ENCODE measurements around the gene WIZ. TPM values are rescaled to one million over a fixed set of nuclear protein-coding genes. Genes with fewer than 3 reads are reported as not detected.

The WIZ gene
- total and polyA plus RNA-seq, 2 experiments from 2014 or later, result 8.9 to 39.5 TPM

- no peak for TF ChIP-seq ZNF462 (CRISPR knock-in tag; IDR thresholded peaks at IDR 0.05)
Measured at GRCh38 chr19:15404097-15404779, 45.5 kb downstream of the WIZ start (continued).

DNA sequence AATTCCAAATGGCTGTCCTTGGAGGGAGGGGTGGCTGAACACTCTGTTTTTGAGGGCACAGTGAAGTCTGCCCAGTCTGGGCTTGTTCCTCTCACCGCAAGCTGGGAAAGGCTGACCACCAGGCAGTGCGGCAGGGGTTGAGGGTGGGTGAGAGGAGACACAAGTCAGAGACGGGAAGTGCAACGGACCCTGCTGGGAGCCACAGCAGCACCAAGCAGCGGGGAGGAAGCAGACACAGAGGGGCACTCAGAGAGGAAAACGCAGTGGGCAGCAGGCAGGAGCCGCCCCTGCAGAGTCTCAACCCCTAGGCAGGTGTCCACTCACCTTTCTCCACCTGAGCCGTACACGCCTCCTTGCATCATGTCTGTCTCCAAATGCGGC is 46.6 kb downstream of the WIZ start:
- H3K4me3 Mint-ChIP-seq, result no peak overlapping the region
- Histone ChIP-seq H3K79me2 (replicated peaks; ENCODE audit: insufficient read depth) (peaks cover 68% of the 10 kb centered on the region), H3K36me3 (ENCODE audit: insufficient read depth) (no peaks in the 10 kb centered on the region), H4K20me1 (replicated peaks; ENCODE audit: insufficient read depth) (peaks cover 43% of the 10 kb centered on the region), H3F3A (replicated peaks; ENCODE audit: low read depth) (no peaks in the 10 kb centered on the region), H3K27ac (ENCODE audit: low read depth) (no peak overlapping the region), H3K9me2 (ENCODE audit: insufficient read depth) (no peaks in the 10 kb centered on the region), H3K4me2 (no peak overlapping the region), H3K27me3 (ENCODE audit: insufficient read depth) (no peaks in the 10 kb centered on the region), H3K4me3 (no peak overlapping the region), H2AFZ (no peak overlapping the region), H3K4me1 (ENCODE audit: insufficient read depth) (no peaks in the 10 kb centered on the region; the same call in 1 of the 2 replicates)
- no peaks in the 10 kb centered on the region for H3K9me3 Mint-ChIP-seq
- ATAC-seq, result no peak
- H3K4me1 Mint-ChIP-seq, result peaks cover 3% of the 10 kb centered on the region; the same call in 1 of the 3 replicates
- peaks cover 42% of the 10 kb centered on the region for H3K36me3 Mint-ChIP-seq (ENCODE audit: low read depth)
- peaks cover 4% of the 10 kb centered on the region for H3K27me3 Mint-ChIP-seq (ENCODE audit: insufficient read depth, low read depth, poor library complexity)
- DNase-seq (ENCODE audit: low spot score), result no peak
- H3K27ac Mint-ChIP-seq, result peak overlapping the region; percentile 70
- TF ChIP-seq, protein P1, sequence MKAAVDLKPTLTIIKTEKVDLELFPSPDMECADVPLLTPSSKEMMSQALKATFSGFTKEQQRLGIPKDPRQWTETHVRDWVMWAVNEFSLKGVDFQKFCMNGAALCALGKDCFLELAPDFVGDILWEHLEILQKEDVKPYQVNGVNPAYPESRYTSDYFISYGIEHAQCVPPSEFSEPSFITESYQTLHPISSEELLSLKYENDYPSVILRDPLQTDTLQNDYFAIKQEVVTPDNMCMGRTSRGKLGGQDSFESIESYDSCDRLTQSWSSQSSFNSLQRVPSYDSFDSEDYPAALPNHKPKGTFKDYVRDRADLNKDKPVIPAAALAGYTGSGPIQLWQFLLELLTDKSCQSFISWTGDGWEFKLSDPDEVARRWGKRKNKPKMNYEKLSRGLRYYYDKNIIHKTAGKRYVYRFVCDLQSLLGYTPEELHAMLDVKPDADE (IDR thresholded peaks at IDR 0.05), result no peak
- TF ChIP-seq EZH2 (IDR thresholded peaks at IDR 0.05; ENCODE audit: low read depth, unreplicated experiment) (no peak), ZNF114 (CRISPR knock-in tag; IDR thresholded peaks at IDR 0.05) (no peak), REST (IDR thresholded peaks at IDR 0.05; ENCODE audit: unreplicated experiment) (no peak), ZNF331 (CRISPR knock-in tag; IDR thresholded peaks at IDR 0.05; ENCODE audit: low read depth) (no peak), STAT1 (IDR thresholded peaks at IDR 0.05; ENCODE audit: unreplicated experiment) (no peak), NANOG (IDR thresholded peaks at IDR 0.05; ENCODE audit: borderline replicate concordance) (no peak), JUNB (IDR thresholded peaks at IDR 0.05; ENCODE audit: unreplicated experiment) (no peak), POLR2AphosphoS5 (IDR thresholded peaks at IDR 0.05; ENCODE audit: low read depth) (no peak), EZH2phosphoT487 (IDR thresholded peaks at IDR 0.05; ENCODE audit: unreplicated experiment) (no peak), CREB1 (CRISPR knock-in tag; IDR thresholded peaks at IDR 0.05; ENCODE audit: low read depth) (no peak)
- TF ChIP-seq, protein P2, sequence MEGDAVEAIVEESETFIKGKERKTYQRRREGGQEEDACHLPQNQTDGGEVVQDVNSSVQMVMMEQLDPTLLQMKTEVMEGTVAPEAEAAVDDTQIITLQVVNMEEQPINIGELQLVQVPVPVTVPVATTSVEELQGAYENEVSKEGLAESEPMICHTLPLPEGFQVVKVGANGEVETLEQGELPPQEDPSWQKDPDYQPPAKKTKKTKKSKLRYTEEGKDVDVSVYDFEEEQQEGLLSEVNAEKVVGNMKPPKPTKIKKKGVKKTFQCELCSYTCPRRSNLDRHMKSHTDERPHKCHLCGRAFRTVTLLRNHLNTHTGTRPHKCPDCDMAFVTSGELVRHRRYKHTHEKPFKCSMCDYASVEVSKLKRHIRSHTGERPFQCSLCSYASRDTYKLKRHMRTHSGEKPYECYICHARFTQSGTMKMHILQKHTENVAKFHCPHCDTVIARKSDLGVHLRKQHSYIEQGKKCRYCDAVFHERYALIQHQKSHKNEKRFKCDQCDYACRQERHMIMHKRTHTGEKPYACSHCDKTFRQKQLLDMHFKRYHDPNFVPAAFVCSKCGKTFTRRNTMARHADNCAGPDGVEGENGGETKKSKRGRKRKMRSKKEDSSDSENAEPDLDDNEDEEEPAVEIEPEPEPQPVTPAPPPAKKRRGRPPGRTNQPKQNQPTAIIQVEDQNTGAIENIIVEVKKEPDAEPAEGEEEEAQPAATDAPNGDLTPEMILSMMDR (conservative IDR thresholded peaks at IDR 0.05; ENCODE audit: low read depth in 2 of 2), result no peak
